IPS-15b (cell line): ENCODE measurements around the gene DOCK6.
A peak's percentile ranks its signal among the peaks of the same experiment; 100 is the strongest.

Source experiments
- H3K27me3 ChIP-seq: one replicate; pipeline ENCODE4 v1.6.1; 2013; ENCODE audit warnings: low read length; ENCODE audit not compliant: control insufficient read depth, insufficient read depth
- H3K36me3 ChIP-seq: one replicate; pipeline ENCODE4 v1.6.1; 2013; ENCODE audit warnings: low read length; ENCODE audit not compliant: control insufficient read depth, insufficient read depth
- H3K4me1 ChIP-seq: one replicate; pipeline ENCODE4 v1.6.1; 2013; ENCODE audit warnings: mild to moderate bottlenecking, low read length; ENCODE audit not compliant: control insufficient read depth, insufficient read depth
- H3K4me3 ChIP-seq: one replicate; pipeline ENCODE4 v1.5.1; 2013; ENCODE audit warnings: low read depth, low read length
- H3K9ac ChIP-seq: one replicate; pipeline ENCODE4 v1.6.1; 2013; ENCODE audit warnings: low read depth, mild to moderate bottlenecking, low read length
- H3K9me3 ChIP-seq: one replicate; pipeline ENCODE4 v1.6.1; 2013; ENCODE audit warnings: mild to moderate bottlenecking, low read length; ENCODE audit not compliant: control insufficient read depth, insufficient read depth

DOCK6 gene

GRCh38 chr19:11261971-11262839 lies at the start of gene DOCK6:
Gene DOCK6 (minus strand): TSS chr19:11262524. CDS start chr19:11262440, 84 bp downstream.
- Histone ChIP-seq H3K9ac (no peak within 1 kb of the TSS), H3K27me3 (no peaks in the 10 kb centered on the region)

GRCh38 chr19:11306337-11306736 lies 44.0 kb upstream of the DOCK6 start:
- Histone ChIP-seq H3K4me1 (no peaks in the 10 kb centered on the region), H3K9me3 (no peaks in the 10 kb centered on the region), H3K36me3 (no peaks in the 10 kb centered on the region), H3K27me3 (no peaks in the 10 kb centered on the region), H3K4me3 (no peak overlapping the region), H3K9ac (no peak overlapping the region)

More at GRCh38 chr19:11261971-11262839, at the start of gene DOCK6:
- H3K36me3 ChIP-seq: no peaks in the 10 kb centered on the region
- no peaks in the 10 kb centered on the region for H3K9me3 ChIP-seq
- H3K4me1 ChIP-seq: no peaks in the 10 kb centered on the region
- peak within 1 kb of the TSS; percentile 81 for H3K4me3 ChIP-seq

- no peaks in the 10 kb centered on the region for H3K36me3 ChIP-seq
- H3K9ac ChIP-seq: no peak overlapping the region
- H3K4me1 ChIP-seq: no peaks in the 10 kb centered on the region
- no peak overlapping the region for H3K4me3 ChIP-seq
- H3K9me3 ChIP-seq: no peaks in the 10 kb centered on the region
- H3K27me3 ChIP-seq: no peaks in the 10 kb centered on the region
Measured at GRCh38 chr19:11304936-11305335, 42.6 kb upstream of the DOCK6 start.

GRCh38 chr19:11300811-11301120 lies 38.4 kb upstream of the DOCK6 start:
- Histone ChIP-seq H3K4me3 (no peak overlapping the region), H3K9me3 (no peaks in the 10 kb centered on the region), H3K36me3 (no peaks in the 10 kb centered on the region), H3K4me1 (no peaks in the 10 kb centered on the region), H3K9ac (no peak overlapping the region), H3K27me3 (no peaks in the 10 kb centered on the region)

- Histone ChIP-seq H3K4me1 (no peaks in the 10 kb centered on the region), H3K4me3 (no peak overlapping the region), H3K27me3 (no peaks in the 10 kb centered on the region), H3K9ac (no peak overlapping the region), H3K36me3 (no peaks in the 10 kb centered on the region), H3K9me3 (no peaks in the 10 kb centered on the region)
Measured at GRCh38 chr19:11299946-11300810, 37.9 kb upstream of the DOCK6 start.

- Histone ChIP-seq H3K36me3 (no peaks in the 10 kb centered on the region), H3K27me3 (no peaks in the 10 kb centered on the region), H3K9ac (no peak overlapping the region), H3K9me3 (no peaks in the 10 kb centered on the region), H3K4me1 (no peaks in the 10 kb centered on the region), H3K4me3 (no peak overlapping the region)
Measured at GRCh38 chr19:11296264-11296663, 33.9 kb upstream of the DOCK6 start.

GRCh38 chr19:11295665-11296245 lies 33.4 kb upstream of the DOCK6 start, which contains the start of gene TSPAN16:
Gene TSPAN16 (plus strand): TSS chr19:11296160. CDS start chr19:11296298, 138 bp downstream.
- no peaks in the 10 kb centered on the region for H3K9me3 ChIP-seq

GRCh38 chr19:11295180-11295579 lies 32.9 kb upstream of the DOCK6 start:
- H3K9ac ChIP-seq: no peak overlapping the region
- H3K4me1 ChIP-seq: no peaks in the 10 kb centered on the region
- H3K9me3 ChIP-seq: no peaks in the 10 kb centered on the region
- no peak overlapping the region for H3K4me3 ChIP-seq
- H3K36me3 ChIP-seq: no peaks in the 10 kb centered on the region
- H3K27me3 ChIP-seq: no peaks in the 10 kb centered on the region

More at GRCh38 chr19:11295665-11296245, 33.4 kb upstream of the DOCK6 start, which contains the start of gene TSPAN16:
- no peak within 1 kb of the TSS for H3K9ac ChIP-seq
- no peaks in the 10 kb centered on the region for H3K27me3 ChIP-seq
- no peak within 1 kb of the TSS for H3K4me3 ChIP-seq
- no peaks in the 10 kb centered on the region for H3K4me1 ChIP-seq
- H3K36me3 ChIP-seq: no peaks in the 10 kb centered on the region

- Histone ChIP-seq H3K4me3 (peak overlapping the region; percentile 47), H3K4me1 (no peaks in the 10 kb centered on the region), H3K27me3 (no peaks in the 10 kb centered on the region), H3K36me3 (no peaks in the 10 kb centered on the region), H3K9me3 (no peaks in the 10 kb centered on the region), H3K9ac (no peak overlapping the region)
Measured at GRCh38 chr19:11293433-11294389, 31.4 kb upstream of the DOCK6 start.

GRCh38 chr19:11291991-11292390 lies 29.7 kb upstream of the DOCK6 start:
- Histone ChIP-seq H3K9me3 (no peaks in the 10 kb centered on the region), H3K9ac (no peak overlapping the region), H3K4me3 (no peak overlapping the region), H3K36me3 (no peaks in the 10 kb centered on the region), H3K27me3 (no peaks in the 10 kb centered on the region), H3K4me1 (no peaks in the 10 kb centered on the region)

- no peaks in the 10 kb centered on the region for H3K9me3 ChIP-seq
- no peak overlapping the region for H3K9ac ChIP-seq
- no peaks in the 10 kb centered on the region for H3K36me3 ChIP-seq
- H3K4me3 ChIP-seq: no peak overlapping the region
- no peaks in the 10 kb centered on the region for H3K27me3 ChIP-seq
- no peaks in the 10 kb centered on the region for H3K4me1 ChIP-seq
Measured at GRCh38 chr19:11291415-11291814, 29.1 kb upstream of the DOCK6 start.
